Stimulated activated CD4-positive, alpha-beta T cell treated with anti-CD3 and anti-CD28 coated beads, Interleukin-2, amount 100 ng/mL, for 4 hours (primary cell): ENCODE results near the gene YES1.
"Not testable (repeated sequence)": the region's sequence is repeated elsewhere in the genome, so short reads cannot be mapped to it uniquely, and the experiment has no call there.

Source experiments
- DNase-seq: peaks from one replicate; pipeline ENCODE4 v3.0.0-alpha.2; 2020; ENCODE audit warnings: low read depth

The YES1 gene

DNA sequence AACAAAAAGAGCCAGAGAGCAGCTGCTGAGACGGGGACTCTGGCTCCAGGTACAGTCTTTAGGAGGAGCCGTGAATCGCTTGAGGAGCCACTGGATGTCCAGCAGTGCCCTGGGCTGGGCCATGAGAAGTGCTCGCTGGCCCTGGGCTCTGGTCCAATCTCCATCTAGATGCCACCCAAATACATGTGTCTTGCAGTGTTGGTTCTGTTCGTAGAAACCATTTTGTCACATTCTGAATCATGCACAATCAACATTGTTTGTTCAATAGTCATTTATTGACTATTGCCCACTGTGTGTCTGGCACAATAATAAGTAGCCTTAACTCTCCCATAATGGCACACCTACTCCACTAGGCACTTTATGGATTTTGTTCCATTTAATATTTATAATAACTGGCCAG is 128.5 kb downstream of the YES1 start:
- no peak for DNase-seq

DNA sequence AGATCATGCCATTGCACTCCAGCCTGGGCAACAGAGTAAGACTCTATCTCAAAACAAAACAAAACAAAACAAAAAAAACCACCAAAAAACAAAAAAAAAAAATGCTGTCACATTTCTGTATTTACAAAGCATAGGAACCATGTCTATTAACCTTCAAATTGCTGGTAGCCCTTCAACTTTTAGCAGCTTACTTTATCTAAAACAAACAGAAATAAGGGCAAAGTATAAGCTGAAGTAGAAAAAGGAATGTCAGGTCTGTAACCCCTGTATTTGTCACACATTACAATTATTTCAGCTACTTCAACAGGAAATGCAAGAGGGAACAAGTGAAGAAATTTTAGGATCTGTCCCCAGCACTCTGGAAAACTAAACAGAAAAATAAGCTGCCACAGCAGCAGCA is 129.2 kb downstream of the YES1 start:
- DNase-seq: no peak

DNA sequence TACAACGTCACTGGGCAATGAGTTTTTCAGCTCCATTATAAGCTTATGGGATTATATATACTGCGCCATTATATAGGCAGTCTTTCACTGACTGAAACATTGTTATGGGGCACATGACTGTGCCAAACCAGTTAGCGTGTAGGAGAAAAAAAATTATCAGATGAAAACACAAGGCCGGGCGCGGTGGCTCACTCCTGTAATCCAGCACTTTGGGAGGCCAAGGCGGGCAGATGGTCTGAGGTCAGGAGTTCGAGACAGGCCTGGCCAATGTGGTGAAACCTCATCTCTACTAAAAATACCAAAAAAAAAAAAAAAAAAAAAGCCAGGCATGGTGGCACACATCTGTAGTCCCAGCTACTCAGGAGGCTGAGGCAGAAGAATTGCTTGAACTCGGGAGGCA is 129.6 kb downstream of the YES1 start:
- DNase-seq: not testable (repeated sequence)

DNA sequence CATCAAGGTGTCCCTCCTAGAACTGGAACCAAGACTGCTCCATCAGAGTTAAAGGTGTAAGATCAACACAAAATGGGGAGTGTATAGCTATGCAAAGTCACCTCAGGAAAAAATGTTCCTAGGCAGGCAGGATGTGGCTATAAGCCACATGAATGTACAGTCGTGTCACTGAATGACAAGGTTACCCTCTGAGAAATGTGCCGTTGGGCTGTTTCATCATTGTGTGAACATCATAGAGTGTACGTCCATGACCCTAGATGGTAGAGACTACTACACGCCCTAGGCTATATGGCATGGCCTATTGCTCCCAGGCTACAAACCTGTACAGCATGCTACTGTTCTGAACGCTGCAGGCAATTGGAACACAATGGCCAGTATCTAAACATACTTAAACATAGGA is 130.1 kb downstream of the YES1 start:
- DNase-seq: no peak

DNA sequence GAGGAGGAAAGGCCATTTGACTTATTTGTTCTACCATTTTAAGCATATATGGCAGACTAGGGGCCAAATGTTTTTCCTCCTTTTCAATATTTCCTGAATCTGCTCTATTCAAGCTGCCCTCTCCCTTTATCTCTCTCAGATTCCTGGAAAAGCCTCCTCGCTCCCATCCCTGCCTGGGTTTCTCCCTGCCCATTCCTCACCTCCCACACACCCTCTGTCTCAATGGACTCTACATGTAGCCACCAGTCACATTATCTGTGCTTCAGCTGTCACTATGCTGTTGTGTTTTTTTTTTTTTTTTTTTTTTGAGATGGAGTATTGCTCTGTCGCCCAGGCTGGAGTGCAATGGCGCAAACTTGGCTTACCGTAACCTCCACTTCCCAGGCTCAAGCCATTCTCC is 131.7 kb downstream of the YES1 start:
- DNase-seq: no peak

DNA sequence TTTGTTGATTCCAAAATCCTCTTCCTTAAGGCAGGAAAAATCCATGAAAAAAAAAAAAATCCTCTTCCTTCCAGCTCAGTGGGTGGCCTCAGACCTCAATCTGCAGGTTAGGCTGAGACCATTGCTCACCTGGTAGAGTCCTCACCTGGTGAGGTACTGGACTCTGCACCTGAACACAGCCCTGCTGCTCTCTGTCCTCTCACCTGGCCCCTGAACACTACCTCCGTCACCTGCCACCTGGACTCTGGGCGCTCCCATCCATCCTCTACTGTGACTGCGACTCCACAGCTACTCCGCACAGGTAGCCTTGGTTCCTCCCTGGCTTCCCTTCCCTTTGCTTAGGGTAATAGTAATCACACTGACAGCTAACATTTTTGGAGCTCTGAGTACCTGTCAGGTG is 132.5 kb downstream of the YES1 start:
- DNase-seq: no peak

DNA sequence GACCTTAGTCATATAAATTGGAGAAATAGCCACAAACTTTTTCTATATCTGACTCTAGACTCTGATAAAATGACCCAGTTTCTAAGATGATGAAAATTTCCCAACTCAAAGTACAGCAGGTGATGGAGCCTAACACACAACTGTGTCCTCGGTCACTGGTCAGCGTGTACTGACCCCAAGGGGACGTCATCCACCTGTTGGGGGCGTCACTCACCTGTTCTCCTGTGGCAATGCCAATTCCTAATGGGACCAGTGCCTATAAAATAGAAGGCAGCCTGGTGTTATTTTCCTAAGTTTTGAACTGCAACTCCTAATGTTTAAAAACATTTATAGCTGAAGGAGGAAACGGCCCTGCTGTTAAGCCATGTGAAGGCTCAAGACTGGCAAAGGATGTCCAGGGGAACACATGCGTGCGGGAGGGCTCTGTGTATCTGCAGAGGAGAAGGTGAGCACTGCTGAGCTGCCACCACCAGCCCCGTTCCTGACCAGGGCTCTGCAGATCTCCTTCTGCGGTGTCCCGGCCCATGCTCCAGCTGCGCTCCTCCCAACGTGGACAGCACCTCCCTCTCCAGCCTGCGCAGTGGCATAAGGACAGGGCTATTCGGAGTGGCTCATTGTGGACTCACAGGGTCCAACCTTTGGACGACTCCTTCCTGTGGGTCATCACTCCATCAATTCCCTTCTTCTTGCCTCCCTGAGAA is 133.4 kb downstream of the YES1 start:
- DNase-seq: no peak

DNA sequence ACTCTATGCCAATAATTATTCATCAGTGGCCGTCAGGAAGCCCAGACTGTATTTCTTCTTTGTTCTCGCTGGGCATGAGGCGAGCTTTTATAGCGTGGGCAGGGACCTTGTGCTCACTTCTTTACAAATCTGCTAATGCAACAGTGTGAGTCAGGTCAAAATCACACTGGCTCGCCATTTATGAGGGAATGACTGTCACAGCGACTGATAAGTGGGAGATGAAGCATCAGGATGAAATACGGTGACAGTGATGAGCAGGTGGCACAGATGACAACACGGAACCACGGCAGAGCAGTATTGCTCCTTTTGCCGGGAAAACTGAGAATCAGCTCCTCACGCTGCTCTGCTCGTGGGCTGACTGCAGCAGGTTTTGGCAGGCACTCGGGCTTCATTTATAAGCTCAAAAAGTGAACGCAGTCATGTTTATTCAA is 134.1 kb downstream of the YES1 start:
- no peak for DNase-seq

DNA sequence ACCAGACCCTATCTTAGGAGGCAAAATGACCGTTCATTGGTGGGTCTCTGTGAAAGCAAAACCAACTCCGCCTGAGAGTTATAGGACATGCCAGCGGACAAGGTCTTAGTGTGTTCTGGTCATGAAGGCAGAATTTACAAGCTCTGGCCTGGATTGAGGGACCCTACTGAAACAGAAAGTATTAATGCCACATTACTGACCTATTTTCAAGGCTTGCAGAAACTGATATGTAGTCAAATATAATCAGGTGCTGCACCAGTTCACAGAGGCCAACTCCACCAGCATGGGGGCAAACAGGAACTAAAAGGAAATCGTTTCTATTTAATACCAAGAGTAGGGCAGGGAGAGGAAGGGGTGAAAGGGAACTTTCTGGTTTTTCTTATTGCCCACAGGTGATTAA is 134.9 kb downstream of the YES1 start:
- no peak for DNase-seq

DNA sequence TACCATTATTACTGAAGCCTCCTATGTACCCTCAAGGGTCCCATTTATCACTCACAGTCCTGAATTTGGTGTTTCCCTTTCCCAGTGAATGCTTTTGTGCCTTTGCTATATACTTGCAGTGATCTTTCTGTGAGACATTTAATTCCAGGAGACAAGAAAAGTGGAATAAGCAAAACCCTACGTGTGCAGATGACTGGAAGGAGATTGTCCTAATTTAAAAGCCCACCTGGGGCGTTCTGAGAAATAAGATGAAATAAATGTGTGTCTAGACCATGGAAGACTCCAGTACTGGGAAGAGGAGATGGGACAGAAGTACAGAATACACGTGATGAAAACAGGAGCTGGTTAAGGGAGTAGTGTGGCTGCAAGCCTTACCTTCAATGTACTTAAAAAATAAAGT is 135.3 kb downstream of the YES1 start:
- DNase-seq: no peak

DNA sequence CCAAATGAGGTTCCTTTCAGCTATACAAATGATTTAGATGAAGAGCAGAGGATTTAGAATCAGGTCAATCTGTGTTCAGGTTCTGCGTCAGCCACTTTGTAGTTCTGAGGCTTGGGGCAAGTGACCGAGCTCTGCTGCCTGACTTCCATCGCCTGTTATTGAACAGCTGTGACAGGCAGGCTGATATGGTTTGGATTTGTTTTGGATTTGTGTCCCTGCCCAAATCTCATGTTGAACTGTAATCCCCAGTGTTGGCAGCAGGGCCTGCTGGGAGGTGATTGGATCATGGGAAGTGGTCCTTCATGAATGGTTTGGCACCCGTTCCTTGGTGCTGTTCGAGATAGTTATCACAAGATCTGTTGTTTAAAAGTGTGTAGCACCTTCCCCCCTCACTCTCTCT is 136.0 kb downstream of the YES1 start:
- DNase-seq: no peak

DNA sequence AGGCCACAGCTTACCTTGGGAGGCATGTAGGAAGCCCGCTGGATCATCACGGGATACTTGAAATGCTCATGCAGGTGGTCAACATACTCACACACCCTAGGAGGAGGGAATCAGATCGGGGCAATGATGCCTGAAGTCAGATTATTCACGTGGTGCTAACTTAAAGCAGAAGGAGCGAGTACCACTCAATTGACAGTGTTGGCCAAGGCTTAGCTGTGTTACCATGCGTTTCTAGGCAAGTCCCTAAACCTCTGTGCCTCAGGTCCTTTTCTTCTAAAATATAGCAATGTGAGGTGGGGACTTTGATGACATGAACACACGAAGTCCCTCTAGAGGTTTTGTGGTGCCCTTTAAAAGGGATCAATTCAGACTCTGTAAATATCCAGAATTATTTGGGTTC is 136.7 kb downstream of the YES1 start:
- no peak for DNase-seq

DNA sequence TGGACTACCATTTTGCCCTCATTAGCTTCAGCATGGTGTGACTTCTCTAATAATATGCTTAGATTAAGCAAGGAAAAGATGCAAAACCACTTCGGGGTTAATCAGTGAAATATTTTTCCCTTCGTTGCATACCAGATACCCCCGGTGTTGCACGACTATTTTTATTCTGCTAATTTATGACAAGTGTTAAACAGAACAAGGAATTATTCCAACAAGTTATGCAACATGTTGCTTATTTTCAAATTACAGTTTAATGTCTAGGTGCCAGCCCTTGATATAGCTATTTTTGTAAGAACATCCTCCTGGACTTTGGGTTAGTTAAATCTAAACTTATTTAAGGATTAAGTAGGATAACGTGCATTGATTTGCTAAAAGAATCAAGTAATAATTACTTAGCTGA is 138.3 kb downstream of the YES1 start:
- DNase-seq: no peak

DNA sequence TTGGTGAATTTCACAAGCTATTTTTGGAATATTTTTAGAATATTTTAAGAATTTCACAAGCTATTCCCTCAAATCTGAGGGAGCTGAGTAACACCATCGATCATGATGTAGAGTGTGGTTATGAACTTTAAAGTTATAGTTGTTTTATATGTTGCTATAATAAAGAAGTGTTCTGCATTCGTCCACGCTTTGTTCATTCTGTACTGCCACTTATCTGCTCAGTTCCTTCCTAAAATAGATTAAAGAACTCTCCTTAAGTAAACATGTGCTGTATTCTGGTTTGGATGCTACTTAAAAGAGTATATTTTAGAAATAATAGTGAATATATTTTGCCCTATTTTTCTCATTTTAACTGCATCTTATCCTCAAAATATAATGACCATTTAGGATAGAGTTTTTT is 138.7 kb downstream of the YES1 start:
- no peak for DNase-seq
